ENCODE measurements around the gene NAT10.
"Not testable (repeated sequence)": the region's sequence is repeated elsewhere in the genome, so short reads cannot be mapped to it uniquely, and the experiment has no call there.

DNA sequence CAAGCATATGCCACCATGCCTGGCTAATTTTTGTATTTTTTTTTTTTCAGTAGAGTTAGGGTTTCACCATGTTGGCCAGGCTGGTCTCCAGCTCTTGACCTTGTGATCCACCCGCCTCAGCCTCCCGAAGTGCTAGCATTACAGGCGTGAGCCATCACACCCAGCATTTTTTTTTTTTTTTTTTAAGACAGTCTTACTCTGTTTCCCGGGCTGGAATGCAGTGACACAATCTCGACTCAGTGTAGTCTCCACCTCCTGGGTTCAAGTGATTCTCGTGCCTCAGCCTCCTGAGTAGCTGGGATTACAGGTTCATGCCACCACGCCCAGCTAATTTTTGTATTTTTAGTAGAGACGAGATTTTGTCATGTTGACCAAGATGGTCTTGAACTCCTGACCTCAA is 38.7 kb upstream of the NAT10 start:
- TF ChIP-seq, protein P1, sequence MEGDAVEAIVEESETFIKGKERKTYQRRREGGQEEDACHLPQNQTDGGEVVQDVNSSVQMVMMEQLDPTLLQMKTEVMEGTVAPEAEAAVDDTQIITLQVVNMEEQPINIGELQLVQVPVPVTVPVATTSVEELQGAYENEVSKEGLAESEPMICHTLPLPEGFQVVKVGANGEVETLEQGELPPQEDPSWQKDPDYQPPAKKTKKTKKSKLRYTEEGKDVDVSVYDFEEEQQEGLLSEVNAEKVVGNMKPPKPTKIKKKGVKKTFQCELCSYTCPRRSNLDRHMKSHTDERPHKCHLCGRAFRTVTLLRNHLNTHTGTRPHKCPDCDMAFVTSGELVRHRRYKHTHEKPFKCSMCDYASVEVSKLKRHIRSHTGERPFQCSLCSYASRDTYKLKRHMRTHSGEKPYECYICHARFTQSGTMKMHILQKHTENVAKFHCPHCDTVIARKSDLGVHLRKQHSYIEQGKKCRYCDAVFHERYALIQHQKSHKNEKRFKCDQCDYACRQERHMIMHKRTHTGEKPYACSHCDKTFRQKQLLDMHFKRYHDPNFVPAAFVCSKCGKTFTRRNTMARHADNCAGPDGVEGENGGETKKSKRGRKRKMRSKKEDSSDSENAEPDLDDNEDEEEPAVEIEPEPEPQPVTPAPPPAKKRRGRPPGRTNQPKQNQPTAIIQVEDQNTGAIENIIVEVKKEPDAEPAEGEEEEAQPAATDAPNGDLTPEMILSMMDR (conservative IDR thresholded peaks at IDR 0.05; ENCODE audit: low read depth in 2 of 2): not testable (repeated sequence)
- not testable (repeated sequence) for TF ChIP-seq ZNF331 (CRISPR knock-in tag; IDR thresholded peaks at IDR 0.05; ENCODE audit: low read depth); CREB1 (CRISPR knock-in tag; IDR thresholded peaks at IDR 0.05; ENCODE audit: low read depth); POLR2AphosphoS5 (IDR thresholded peaks at IDR 0.05; ENCODE audit: low read depth); EZH2phosphoT487 (IDR thresholded peaks at IDR 0.05; ENCODE audit: unreplicated experiment); EZH2 (IDR thresholded peaks at IDR 0.05; ENCODE audit: low read depth, unreplicated experiment); STAT1 (IDR thresholded peaks at IDR 0.05; ENCODE audit: unreplicated experiment); NANOG (IDR thresholded peaks at IDR 0.05; ENCODE audit: borderline replicate concordance)
- TF ChIP-seq, protein P2, sequence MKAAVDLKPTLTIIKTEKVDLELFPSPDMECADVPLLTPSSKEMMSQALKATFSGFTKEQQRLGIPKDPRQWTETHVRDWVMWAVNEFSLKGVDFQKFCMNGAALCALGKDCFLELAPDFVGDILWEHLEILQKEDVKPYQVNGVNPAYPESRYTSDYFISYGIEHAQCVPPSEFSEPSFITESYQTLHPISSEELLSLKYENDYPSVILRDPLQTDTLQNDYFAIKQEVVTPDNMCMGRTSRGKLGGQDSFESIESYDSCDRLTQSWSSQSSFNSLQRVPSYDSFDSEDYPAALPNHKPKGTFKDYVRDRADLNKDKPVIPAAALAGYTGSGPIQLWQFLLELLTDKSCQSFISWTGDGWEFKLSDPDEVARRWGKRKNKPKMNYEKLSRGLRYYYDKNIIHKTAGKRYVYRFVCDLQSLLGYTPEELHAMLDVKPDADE (IDR thresholded peaks at IDR 0.05): not testable (repeated sequence)
